Upper lobe of left lung (tissue), 6 donors: ENCODE measurements around the gene FBXO34. TPM values are rescaled to one million over a fixed set of nuclear protein-coding genes. Genes with fewer than 3 reads are reported as not detected.
A peak's percentile ranks its signal among the peaks of the same experiment; 100 is the strongest.

Experiments used
- ATAC-seq, 2 donors: fragments of 200-7000 bp; cut with Tn5 transposase; one replicate each; pipeline ENCODE4 v1.9.1; 2022; ENCODE audit warnings: mild to moderate bottlenecking in 2 of 2, moderate library complexity in 2 of 2; ENCODE audit not compliant: low FRiP score in 2 of 2
- DNase-seq, 2 donors: peaks; one replicate each; pipeline ENCODE4 v3.0.0-alpha.2; 2019 to 2020
- H3K27ac ChIP-seq, 4 donors: fragments of 200-600 bp; sonication (generic); one replicate each; pipeline ENCODE4 v1.5.1; 2016 to 2019
- H3K27me3 ChIP-seq, 4 donors: fragments of 200-600 bp; sonication (generic); one replicate each; pipeline ENCODE4 v1.5.1; 2017 to 2019
- H3K36me3 ChIP-seq, 4 donors: fragments of 200-600 bp; sonication (generic); one replicate each; pipeline ENCODE4 v1.5.1; 2016 to 2019
- H3K4me1 ChIP-seq, 4 donors: fragments of 200-600 bp; sonication (generic); one replicate each; pipeline ENCODE4 v1.5.1; 2018 to 2019
- H3K4me3 ChIP-seq, 4 donors: fragments of 200-600 bp; sonication (generic); one replicate each; pipeline ENCODE4 v1.5.1; 2017 to 2019; ENCODE audit warnings: mild to moderate bottlenecking in 2 of 4, moderate library complexity in 1 of 4
- H3K9me3 ChIP-seq, 4 donors: fragments of 200-600 bp; sonication (generic); one replicate each; pipeline ENCODE4 v1.5.1; 2018 to 2019
- CTCF ChIP-seq, 6 experiments: fragments of 450-650 bp in 4 of 6; fragments of 200-600 bp in 2 of 6; sonication (generic) in 2 of 6; IDR thresholded peaks; one replicate each; pipeline ENCODE4 v1.5.1; 2016 to 2019; ENCODE audit warnings: antibody characterized with exemption in 6 of 6
- EP300 ChIP-seq, 4 donors: sonication (generic); formaldehyde crosslinking; IDR thresholded peaks; one replicate each; pipeline ENCODE4 v1.5.1; 2017; ENCODE audit warnings: antibody characterized with exemption in 4 of 4, control low read depth in 2 of 4
- POLR2A ChIP-seq, 4 donors: fragments of 450-650 bp; IDR thresholded peaks; one replicate each; pipeline ENCODE4 v1.5.1; 2016 to 2017; ENCODE audit warnings: antibody characterized with exemption in 4 of 4, mild to moderate bottlenecking in 2 of 4
- POLR2AphosphoS5 ChIP-seq, 2 donors: sonication (generic); formaldehyde crosslinking; IDR thresholded peaks; one replicate each; pipeline ENCODE4 v1.5.1; 2017; ENCODE audit warnings: antibody characterized with exemption in 2 of 2
- WGBS, 2 donors: methylation state at CpG; one replicate each; pipeline ENCODE4 v1.1.5; 2017 to 2018; 5-methylcytosine and 5-hydroxymethylcytosine counted together
- total RNA-seq, 6 donors: library from RNA; depleted of rRNA in 4 of 6; stranded (reverse); fragments of >200 nt in 4 of 6; gene quantifications; one replicate each; pipeline versions ENCODE4 v1.1.0 to v1.2.1, GENCODE V29; 2016 to 2021
- donor health status: DM: no; HTN: no; CAD: no; lungs with moderate emphysema.
- donor health status: DM: no; HTN: yes; CAD: no; lungs with severe emphysema.

Gene FBXO34
- total RNA-seq, 6 donors from 2014 or later = 19.9 to 52.1 (median 34.0) TPM

GRCh38 chr14:55238019-55238680, 33.1 kb upstream of the FBXO34 start:
- ATAC-seq (no peak), DNase-seq (no peak)
- Histone ChIP-seq H3K4me3 (no peak overlapping the region), H3K36me3 (no peaks in the 10 kb centered on the region), H3K27ac (no peak overlapping the region), H3K4me1 (peaks cover 0 to 3% (median 0%) of the 10 kb centered on the region in 4 donors), H3K27me3 (no peaks in the 10 kb centered on the region), H3K9me3 (no peaks in the 10 kb centered on the region)
- WGBS, 2 donors = 78 to 79% methylated on average over 12 of the region's 12 CpGs
- no peak for TF ChIP-seq POLR2AphosphoS5 (IDR thresholded peaks at IDR 0.05)

- ATAC-seq (no peak), DNase-seq (no peak)
- H3K9me3 ChIP-seq = no peaks in the 10 kb centered on the region
- H3K4me1 ChIP-seq = peaks cover 0 to 3% (median 0%) of the 10 kb centered on the region in 4 donors
- H3K27me3 ChIP-seq = no peaks in the 10 kb centered on the region
- 67% methylated on average over 1 of the region's 1 CpG for WGBS, 2 donors
- no peak overlapping the region for H3K4me3 ChIP-seq
- H3K36me3 ChIP-seq = no peaks in the 10 kb centered on the region
- H3K27ac ChIP-seq = no peak overlapping the region
- TF ChIP-seq EP300 (IDR thresholded peaks at IDR 0.05) = no peak
- no peak for TF ChIP-seq POLR2A (IDR thresholded peaks at IDR 0.05)
- no peak for TF ChIP-seq CTCF (IDR thresholded peaks at IDR 0.05)
- no peak for TF ChIP-seq POLR2AphosphoS5 (IDR thresholded peaks at IDR 0.05)
Measured at GRCh38 chr14:55239320-55239719, 31.9 kb upstream of the FBXO34 start.

GRCh38 chr14:55240526-55241178, 30.6 kb upstream of the FBXO34 start:
- Histone ChIP-seq H3K36me3 (no peaks in the 10 kb centered on the region), H3K27me3 (no peaks in the 10 kb centered on the region), H3K9me3 (no peaks in the 10 kb centered on the region), H3K4me3 (no peak overlapping the region), H3K4me1 (peaks cover 0 to 3% (median 0%) of the 10 kb centered on the region in 4 donors), H3K27ac (no peak overlapping the region)
- TF ChIP-seq POLR2AphosphoS5 (IDR thresholded peaks at IDR 0.05) = no peak
- TF ChIP-seq EP300 (IDR thresholded peaks at IDR 0.05) = no peak
- no peak for TF ChIP-seq POLR2A (IDR thresholded peaks at IDR 0.05)
- TF ChIP-seq CTCF (IDR thresholded peaks at IDR 0.05) = no peak
- no peak for ATAC-seq
- 29 to 48% methylated on average over 16 to 33 of the region's 33 CpGs for WGBS, 2 donors
- peak in 1 of 2 donors; percentile 82 for DNase-seq

- DNase-seq = no peak
- H3K4me3 ChIP-seq = no peak overlapping the region
- WGBS, 2 donors = 68 to 80% methylated on average over 4 of the region's 4 CpGs
- TF ChIP-seq POLR2AphosphoS5 (IDR thresholded peaks at IDR 0.05) = no peak
- peak in 2 of 4 donors; percentile 37 to 85 for TF ChIP-seq EP300 (IDR thresholded peaks at IDR 0.05)
- no peaks in the 10 kb centered on the region for H3K9me3 ChIP-seq
- H3K36me3 ChIP-seq = no peaks in the 10 kb centered on the region
- no peak for ATAC-seq
- H3K27me3 ChIP-seq = no peaks in the 10 kb centered on the region
- peaks cover 0 to 3% (median 0%) of the 10 kb centered on the region in 4 donors for H3K4me1 ChIP-seq
- H3K27ac ChIP-seq = no peak overlapping the region
Measured at GRCh38 chr14:55241673-55242072, 29.5 kb upstream of the FBXO34 start.

- TF ChIP-seq POLR2A (IDR thresholded peaks at IDR 0.05) = no peak
- TF ChIP-seq CTCF (IDR thresholded peaks at IDR 0.05) = no peak
- no peak for TF ChIP-seq POLR2AphosphoS5 (IDR thresholded peaks at IDR 0.05)
- no peak for TF ChIP-seq EP300 (IDR thresholded peaks at IDR 0.05)
- H3K36me3 ChIP-seq = no peaks in the 10 kb centered on the region
- H3K27me3 ChIP-seq = no peaks in the 10 kb centered on the region
- ATAC-seq (no peak), DNase-seq (no peak)
- no peaks in the 10 kb centered on the region for H3K9me3 ChIP-seq
- H3K4me1 ChIP-seq = peaks cover 0 to 3% (median 0%) of the 10 kb centered on the region in 4 donors
- 67 to 90% methylated on average over 3 of the region's 3 CpGs for WGBS, 2 donors
- H3K4me3 ChIP-seq = no peak overlapping the region
- H3K27ac ChIP-seq = no peak overlapping the region
Measured at GRCh38 chr14:55243386-55243785, 27.8 kb upstream of the FBXO34 start.
